Liver (tissue), 9 donors: Measurements from ENCODE around the gene TAF5L. TPM values are rescaled to one million over a fixed set of nuclear protein-coding genes. Genes with fewer than 3 reads are reported as not detected.

ENCODE experiments used
- DNase-seq: peaks from one replicate; pipeline ENCODE4 v3.0.0-alpha.2; 2017; ENCODE audit warnings: low spot score
- H3K27ac ChIP-seq, 2 donors: one replicate each; pipeline ENCODE4 v1.7.0; 2013; ENCODE audit warnings: inconsistent platforms in 2 of 2, low read length in 2 of 2, control low read depth in 1 of 2, low read depth in 1 of 2, mild to moderate bottlenecking in 1 of 2
- H3K27me3 ChIP-seq, 4 donors: one replicate each; pipeline versions ENCODE4 v1.6.1 to v1.7.0; 2013; ENCODE audit warnings: low read length in 3 of 4, inconsistent platforms in 1 of 4, mild to moderate bottlenecking in 1 of 4, moderate library complexity in 1 of 4; ENCODE audit not compliant: control insufficient read depth in 4 of 4, insufficient read depth in 4 of 4
- H3K36me3 ChIP-seq, 4 donors: one replicate each; pipeline versions ENCODE4 v1.6.1 to v1.7.0; 2013; ENCODE audit warnings: low read length in 3 of 4, mild to moderate bottlenecking in 3 of 4, low read depth in 1 of 4, moderate library complexity in 1 of 4; ENCODE audit not compliant: control insufficient read depth in 4 of 4, insufficient read depth in 3 of 4
- H3K4me1 ChIP-seq, 4 donors: one replicate each; pipeline versions ENCODE4 v1.6.1 to v1.7.0; 2013; ENCODE audit warnings: low read length in 3 of 4, mild to moderate bottlenecking in 3 of 4, moderate library complexity in 1 of 4; ENCODE audit not compliant: control insufficient read depth in 4 of 4, insufficient read depth in 4 of 4
- H3K4me3 ChIP-seq, 3 donors: one replicate each; pipeline versions ENCODE4 v1.6.1 to v1.7.0; 2013; ENCODE audit warnings: low read length in 3 of 3, control low read depth in 1 of 3, low read depth in 1 of 3, mild to moderate bottlenecking in 1 of 3
- H3K9ac ChIP-seq, 2 donors: one replicate each; pipeline ENCODE4 v1.7.0; 2013; ENCODE audit warnings: low read length in 2 of 2, mild to moderate bottlenecking in 2 of 2, moderate library complexity in 2 of 2, control low read depth in 1 of 2, low read depth in 1 of 2
- H3K9me3 ChIP-seq, 4 donors: one replicate each; pipeline versions ENCODE4 v1.6.1 to v1.7.0; 2013; ENCODE audit warnings: low read length in 3 of 4; ENCODE audit not compliant: control insufficient read depth in 4 of 4
- EGR1 ChIP-seq, 2 donors: IDR thresholded peaks; 2 replicates each; pipeline ENCODE4 v1.6.1; 2016 to 2018; ENCODE audit warnings: antibody characterized with exemption in 2 of 2, low read depth in 2 of 2
- FOXA1 ChIP-seq: IDR thresholded peaks from 2 replicates; pipeline ENCODE4 v1.6.1; 2016; ENCODE audit warnings: antibody characterized with exemption
- FOXA2 ChIP-seq: IDR thresholded peaks from 2 replicates; pipeline ENCODE4 v1.6.1; 2016; ENCODE audit warnings: antibody characterized with exemption
- GABPA ChIP-seq, 2 donors: IDR thresholded peaks in 1 of 2; conservative IDR thresholded peaks in 1 of 2; 2 replicates each; pipeline ENCODE4 v1.6.1; 2016; ENCODE audit warnings: antibody characterized with exemption in 2 of 2, mild to moderate bottlenecking in 1 of 2, moderate library complexity in 1 of 2
- HNF4A ChIP-seq, 2 donors: conservative IDR thresholded peaks; 2 replicates each; pipeline ENCODE4 v1.6.1; 2016; ENCODE audit warnings: antibody characterized with exemption in 2 of 2, mild to moderate bottlenecking in 2 of 2
- HNF4G ChIP-seq: IDR thresholded peaks from 2 replicates; pipeline ENCODE4 v1.6.1; 2016; ENCODE audit warnings: antibody characterized with exemption
- JUND ChIP-seq, 2 donors: IDR thresholded peaks; 2 replicates each; pipeline ENCODE4 v1.6.1; 2016; ENCODE audit warnings: antibody characterized with exemption in 2 of 2
- MAX ChIP-seq: IDR thresholded peaks from 2 replicates; pipeline ENCODE4 v1.6.1; 2016; ENCODE audit warnings: antibody characterized with exemption
- NR2F2 ChIP-seq: IDR thresholded peaks from 2 replicates; pipeline ENCODE4 v1.6.1; 2016; ENCODE audit warnings: antibody characterized with exemption
- RAD21 ChIP-seq, 2 donors: IDR thresholded peaks; 2 replicates each; pipeline ENCODE4 v1.6.1; 2016; ENCODE audit warnings: antibody characterized with exemption in 2 of 2, mild to moderate bottlenecking in 2 of 2
- REST ChIP-seq: IDR thresholded peaks from 2 replicates; pipeline ENCODE4 v1.6.1; 2016; ENCODE audit warnings: antibody characterized with exemption, mild to moderate bottlenecking
- RXRA ChIP-seq, 2 donors: IDR thresholded peaks; 2 replicates each; pipeline ENCODE4 v1.6.1; 2017 to 2018; ENCODE audit warnings: antibody characterized with exemption in 2 of 2, mild to moderate bottlenecking in 1 of 2
- SP1 ChIP-seq: IDR thresholded peaks from 2 replicates; pipeline ENCODE4 v1.6.1; 2018; ENCODE audit warnings: antibody characterized with exemption, mild to moderate bottlenecking
- TAF1 ChIP-seq: conservative IDR thresholded peaks from 2 replicates; pipeline ENCODE4 v1.6.1; 2016; ENCODE audit warnings: antibody characterized with exemption, mild to moderate bottlenecking
- YY1 ChIP-seq: IDR thresholded peaks from 2 replicates; pipeline ENCODE4 v1.6.1; 2016; ENCODE audit warnings: antibody characterized with exemption, mild to moderate bottlenecking
- WGBS: extraction: QIAGEN DNeasy Blood & Tissue Kit; methylation state at CpG from one replicate; pipeline ENCODE4 v1.1.7; 2013; 5-methylcytosine and 5-hydroxymethylcytosine counted together
- polyA plus RNA-seq, 2 donors: library from polyadenylated mRNA; stranded (reverse) in 1 of 2; unstranded in 1 of 2; fragments of 200-250 nt in 1 of 2; fragments of >200 nt in 1 of 2; fragmentation: Nextera tagmentation in 1 of 2; extraction: Ambion mirVana in 1 of 2; gene quantifications; one replicate each; pipeline versions ENCODE4 v1.2.1 to v1.2.3, GENCODE V29; 2013 to 2015
- total RNA-seq, 2 donors: library from RNA; depleted of rRNA; stranded (reverse); fragments of >200 nt; gene quantifications; one replicate each; pipeline ENCODE4 v1.2.3, GENCODE V29; 2014
- TF ChIP-seq, protein P1 (sequence below): IDR thresholded peaks from 2 replicates; pipeline ENCODE4 v1.6.1; 2016; ENCODE audit warnings: antibody characterized with exemption
- TF ChIP-seq, protein P2 (sequence below): fragments of 150-350 bp; IDR thresholded peaks from 2 replicates; pipeline ENCODE4 v1.5.1; 2017; ENCODE audit warnings: improper control_type of control experiment, low read depth, low read length; ENCODE audit not compliant: missing input control
- TF ChIP-seq, protein P3 (sequence below): IDR thresholded peaks from 2 replicates; pipeline ENCODE4 v1.6.1; 2016; ENCODE audit warnings: antibody characterized with exemption
- donor health status: healthy.
- donor health status: healthy.
- donor health status: healthy.
- donor health status: healthy.
- donor health status: healthy.

The TAF5L gene
- total and polyA plus RNA-seq, 4 donors = 1.8 to 16.2 (median 10.4) TPM

DNA sequence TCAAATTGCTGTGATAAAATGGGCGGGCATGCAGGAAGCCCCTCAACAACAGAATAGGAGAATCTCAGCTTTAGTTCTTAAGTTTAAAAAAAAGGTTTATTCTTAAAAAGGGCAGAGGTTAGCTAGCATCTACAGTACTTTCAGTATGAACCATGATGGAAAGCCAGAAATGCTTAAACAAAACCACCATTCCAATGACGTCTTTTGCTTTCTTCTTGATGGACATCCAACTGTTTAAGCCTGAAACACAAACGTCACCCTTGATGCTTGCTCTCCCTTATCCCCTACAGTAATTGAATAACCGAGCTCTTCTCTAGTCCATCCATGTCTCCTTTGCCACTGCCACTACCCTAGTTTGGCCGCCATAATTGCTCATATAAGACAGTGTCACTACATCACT, 25.7 kb downstream of the TAF5L start:
- Histone ChIP-seq H3K4me1 (peaks cover 0 to 2% (median 0%) of the 10 kb centered on the region in 4 donors), H3K9me3 (no peaks in the 10 kb centered on the region), H3K27me3 (no peaks in the 10 kb centered on the region), H3K27ac (no peak overlapping the region), H3K36me3 (peaks cover 12 to 41% (median 23%) of the 10 kb centered on the region in 4 donors), H3K4me3 (no peak overlapping the region), H3K9ac (no peak overlapping the region)
- no peak for DNase-seq
- 94% methylated on average over 5 of the region's 5 CpGs for WGBS
- TF ChIP-seq RXRA (IDR thresholded peaks at IDR 0.05) (no peak), FOXA2 (no peak), EGR1 (IDR thresholded peaks at IDR 0.05; ENCODE audit: low read depth in 2 of 2) (no peak), REST (no peak), FOXA1 (no peak), GABPA (IDR thresholded peaks at IDR 0.05 in 1 of 2, conservative IDR thresholded peaks at IDR 0.05 in 1 of 2) (no peak), JUND (IDR thresholded peaks at IDR 0.05) (no peak), HNF4G (no peak), RAD21 (IDR thresholded peaks at IDR 0.05) (no peak), MAX (no peak), TAF1 (no peak), SP1 (no peak), HNF4A (conservative IDR thresholded peaks at IDR 0.05) (no peak), NR2F2 (no peak), YY1 (no peak)
- TF ChIP-seq, protein P1, sequence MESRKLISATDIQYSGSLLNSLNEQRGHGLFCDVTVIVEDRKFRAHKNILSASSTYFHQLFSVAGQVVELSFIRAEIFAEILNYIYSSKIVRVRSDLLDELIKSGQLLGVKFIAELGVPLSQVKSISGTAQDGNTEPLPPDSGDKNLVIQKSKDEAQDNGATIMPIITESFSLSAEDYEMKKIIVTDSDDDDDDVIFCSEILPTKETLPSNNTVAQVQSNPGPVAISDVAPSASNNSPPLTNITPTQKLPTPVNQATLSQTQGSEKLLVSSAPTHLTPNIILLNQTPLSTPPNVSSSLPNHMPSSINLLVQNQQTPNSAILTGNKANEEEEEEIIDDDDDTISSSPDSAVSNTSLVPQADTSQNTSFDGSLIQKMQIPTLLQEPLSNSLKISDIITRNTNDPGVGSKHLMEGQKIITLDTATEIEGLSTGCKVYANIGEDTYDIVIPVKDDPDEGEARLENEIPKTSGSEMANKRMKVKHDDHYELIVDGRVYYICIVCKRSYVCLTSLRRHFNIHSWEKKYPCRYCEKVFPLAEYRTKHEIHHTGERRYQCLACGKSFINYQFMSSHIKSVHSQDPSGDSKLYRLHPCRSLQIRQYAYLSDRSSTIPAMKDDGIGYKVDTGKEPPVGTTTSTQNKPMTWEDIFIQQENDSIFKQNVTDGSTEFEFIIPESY = no peak
- TF ChIP-seq, protein P2, sequence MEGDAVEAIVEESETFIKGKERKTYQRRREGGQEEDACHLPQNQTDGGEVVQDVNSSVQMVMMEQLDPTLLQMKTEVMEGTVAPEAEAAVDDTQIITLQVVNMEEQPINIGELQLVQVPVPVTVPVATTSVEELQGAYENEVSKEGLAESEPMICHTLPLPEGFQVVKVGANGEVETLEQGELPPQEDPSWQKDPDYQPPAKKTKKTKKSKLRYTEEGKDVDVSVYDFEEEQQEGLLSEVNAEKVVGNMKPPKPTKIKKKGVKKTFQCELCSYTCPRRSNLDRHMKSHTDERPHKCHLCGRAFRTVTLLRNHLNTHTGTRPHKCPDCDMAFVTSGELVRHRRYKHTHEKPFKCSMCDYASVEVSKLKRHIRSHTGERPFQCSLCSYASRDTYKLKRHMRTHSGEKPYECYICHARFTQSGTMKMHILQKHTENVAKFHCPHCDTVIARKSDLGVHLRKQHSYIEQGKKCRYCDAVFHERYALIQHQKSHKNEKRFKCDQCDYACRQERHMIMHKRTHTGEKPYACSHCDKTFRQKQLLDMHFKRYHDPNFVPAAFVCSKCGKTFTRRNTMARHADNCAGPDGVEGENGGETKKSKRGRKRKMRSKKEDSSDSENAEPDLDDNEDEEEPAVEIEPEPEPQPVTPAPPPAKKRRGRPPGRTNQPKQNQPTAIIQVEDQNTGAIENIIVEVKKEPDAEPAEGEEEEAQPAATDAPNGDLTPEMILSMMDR = no peak
- TF ChIP-seq, protein P3, sequence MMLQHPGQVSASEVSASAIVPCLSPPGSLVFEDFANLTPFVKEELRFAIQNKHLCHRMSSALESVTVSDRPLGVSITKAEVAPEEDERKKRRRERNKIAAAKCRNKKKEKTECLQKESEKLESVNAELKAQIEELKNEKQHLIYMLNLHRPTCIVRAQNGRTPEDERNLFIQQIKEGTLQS = no peak
